IPS DF 6.9 (cell line): ENCODE measurements around the gene CYB5D1.
A peak's percentile ranks its signal among the peaks of the same experiment; 100 is the strongest.

Experiments
- DNase-seq: peaks from one replicate; pipeline ENCODE4 v3.0.0-alpha.2; 2013; ENCODE audit warnings: low read depth, low spot score
- H3K27ac ChIP-seq: one replicate; pipeline ENCODE4 v1.5.1; 2013; ENCODE audit warnings: low read length, control low read depth
- H3K27me3 ChIP-seq: 2 replicates; pipeline ENCODE4 v1.6.1; 2013; ENCODE audit warnings: mild to moderate bottlenecking, low read length; ENCODE audit not compliant: control insufficient read depth, insufficient read depth
- H3K36me3 ChIP-seq: 2 replicates; pipeline ENCODE4 v1.6.1; 2013; ENCODE audit warnings: low read length; ENCODE audit not compliant: control insufficient read depth, insufficient read depth
- H3K4me1 ChIP-seq: 2 replicates; pipeline ENCODE4 v1.6.1; 2013; ENCODE audit warnings: low read length; ENCODE audit not compliant: control insufficient read depth, insufficient read depth
- H3K4me3 ChIP-seq: 2 replicates; pipeline ENCODE4 v1.5.1; 2013; ENCODE audit warnings: mild to moderate bottlenecking, low read length
- H3K9me3 ChIP-seq: 2 replicates; pipeline ENCODE4 v1.6.1; 2013; ENCODE audit warnings: low read length, inconsistent platforms; ENCODE audit not compliant: control insufficient read depth, insufficient read depth
- WGBS: extraction: QIAGEN DNeasy Blood & Tissue Kit; methylation state at CpG from one replicate; pipeline ENCODE4 v1.1.7; 2013; ENCODE audit warnings: mixed read lengths, missing lambda C conversion rate; ENCODE audit not compliant: insufficient read length, insufficient coverage; 5-methylcytosine and 5-hydroxymethylcytosine counted together

The CYB5D1 gene

DNA sequence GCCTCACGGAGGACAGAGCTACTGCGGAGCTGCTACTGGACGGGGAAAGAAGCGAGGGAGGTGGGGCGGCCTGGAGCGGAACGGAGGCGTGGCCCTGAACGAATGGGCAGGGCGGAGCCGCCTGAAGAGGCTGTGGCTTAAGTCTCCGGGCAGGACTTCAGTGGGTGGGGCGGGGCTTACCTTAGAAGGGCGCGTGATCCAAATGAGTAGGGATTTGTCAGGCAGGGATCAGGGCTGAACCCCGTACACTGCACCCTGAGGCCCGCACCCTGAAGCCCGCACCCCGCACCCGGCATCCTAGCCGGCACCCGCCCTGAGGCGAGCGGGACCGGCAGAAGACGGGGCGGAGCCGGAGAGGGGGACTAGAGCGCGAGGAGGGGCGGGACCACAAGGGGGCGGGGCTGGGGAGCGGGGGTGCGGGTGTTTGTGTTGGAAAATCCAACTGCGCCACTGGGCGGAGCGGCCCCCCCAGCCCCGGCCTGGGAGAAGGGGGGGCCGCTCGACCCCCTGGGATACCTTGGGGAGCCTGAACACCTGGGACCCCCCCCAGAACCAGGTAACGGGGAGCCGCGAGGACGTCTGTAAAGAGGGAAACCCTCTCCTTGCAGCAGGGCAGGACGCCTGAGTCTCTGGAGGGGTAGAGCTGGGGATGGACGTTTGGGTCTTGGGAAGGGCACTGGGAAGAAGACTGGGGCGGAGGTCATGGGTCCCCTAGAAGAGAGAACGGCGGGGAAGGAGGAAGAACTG lies 23.8 kb upstream of the CYB5D1 start, which contains the start of gene KDM6B:
Gene KDM6B, plus strand, starts transcription at position 423 of the 747 bp plus-strand sequence. CDS start 11,338 bp downstream, outside the sequence.
- H3K9me3 ChIP-seq = no peaks in the 10 kb centered on the region
- H3K27me3 ChIP-seq = peaks cover 6% of the 10 kb centered on the region; the same call in 1 of the 2 replicates
- H3K27ac ChIP-seq = no peak within 1 kb of the TSS
- H3K4me1 ChIP-seq = peaks cover 3% of the 10 kb centered on the region; the same call in 1 of the 2 replicates
- DNase-seq = no peak
- WGBS = no CpG with 5 or more reads among the region's 49 CpGs
- no peaks in the 10 kb centered on the region for H3K36me3 ChIP-seq
- peak within 1 kb of the TSS; percentile 64; the same call in 1 of the 2 replicates for H3K4me3 ChIP-seq

DNA sequence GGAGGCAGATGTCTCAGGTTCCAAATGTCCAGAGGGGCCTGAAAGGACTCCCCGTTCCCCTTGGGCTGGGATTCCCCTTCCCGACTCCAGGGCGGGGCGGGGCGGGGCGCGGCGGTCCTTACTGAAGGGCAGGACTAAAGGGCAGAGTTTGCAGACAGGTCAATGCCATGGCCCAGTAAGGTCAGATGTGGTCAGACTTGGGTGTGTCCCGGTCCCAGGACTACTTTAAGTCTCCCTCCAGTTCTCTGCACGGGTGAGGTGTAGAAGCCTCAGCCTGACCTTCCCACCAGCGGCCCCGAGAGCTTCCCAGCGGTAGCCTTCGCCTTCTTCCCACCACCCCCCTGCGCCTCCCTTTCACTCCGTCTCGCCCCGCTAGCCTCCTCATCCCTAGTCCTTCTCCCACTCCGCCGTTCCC lies 23.3 kb upstream of the CYB5D1 start:
- WGBS = no CpG with 5 or more reads among the region's 20 CpGs
- Histone ChIP-seq H3K36me3 (no peaks in the 10 kb centered on the region), H3K4me3 (peak overlapping the region; percentile 64; the same call in 1 of the 2 replicates), H3K9me3 (no peaks in the 10 kb centered on the region), H3K27me3 (peaks cover 10% of the 10 kb centered on the region; the same call in 1 of the 2 replicates), H3K27ac (no peak overlapping the region), H3K4me1 (peaks cover 3% of the 10 kb centered on the region; the same call in 1 of the 2 replicates)
- DNase-seq = no peak

DNA sequence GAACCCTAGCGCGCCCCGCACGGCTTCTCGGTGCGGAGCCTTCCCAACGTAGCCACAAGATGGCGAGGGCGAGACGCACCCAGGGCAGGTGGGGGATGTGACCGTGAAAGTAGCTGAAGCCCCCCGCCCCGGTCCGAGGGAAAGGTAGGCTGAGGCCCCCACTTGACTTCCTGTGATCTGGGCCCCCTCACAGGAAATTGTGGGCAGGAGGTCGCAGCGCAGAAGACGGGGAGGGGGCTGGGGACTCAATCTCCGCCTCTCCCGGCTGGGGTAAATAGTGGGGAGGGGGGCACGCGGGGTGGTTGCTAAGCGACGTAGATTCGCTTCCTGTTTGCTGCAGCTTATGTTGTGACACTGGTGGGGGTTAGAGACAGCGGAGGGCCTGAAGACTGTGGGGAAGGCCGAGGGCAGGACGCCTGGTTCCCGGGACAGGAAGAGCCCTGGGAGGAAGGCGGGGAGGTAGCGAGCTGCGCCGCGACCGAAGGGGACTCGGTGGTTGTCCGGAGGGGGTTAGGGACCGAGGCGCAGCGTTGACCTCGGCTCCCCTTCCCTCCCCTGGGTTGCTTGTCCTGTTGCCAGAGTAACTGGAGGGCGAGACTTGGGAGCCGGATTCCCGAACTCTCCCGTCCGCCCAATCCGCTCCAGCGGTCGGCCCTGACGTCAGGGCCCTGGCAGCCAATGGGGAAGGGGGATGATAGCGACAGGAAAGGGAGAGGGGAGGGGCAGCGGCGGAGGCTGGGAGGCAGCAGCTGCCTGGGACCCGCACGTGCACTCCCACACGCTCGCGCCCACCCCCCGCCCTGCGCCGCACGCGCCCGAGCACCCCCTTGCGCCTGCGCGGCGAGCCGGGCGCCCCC lies 22.6 kb upstream of the CYB5D1 start:
- H3K27ac ChIP-seq = no peak overlapping the region
- H3K4me3 ChIP-seq = peak overlapping the region; percentile 64; the same call in 1 of the 2 replicates
- peaks cover 3% of the 10 kb centered on the region; the same call in 1 of the 2 replicates for H3K4me1 ChIP-seq
- no peaks in the 10 kb centered on the region for H3K9me3 ChIP-seq
- no peak for DNase-seq
- peaks cover 16% of the 10 kb centered on the region; the same call in 1 of the 2 replicates for H3K27me3 ChIP-seq
- no CpG with 5 or more reads among the region's 69 CpGs for WGBS
- H3K36me3 ChIP-seq = no peaks in the 10 kb centered on the region

DNA sequence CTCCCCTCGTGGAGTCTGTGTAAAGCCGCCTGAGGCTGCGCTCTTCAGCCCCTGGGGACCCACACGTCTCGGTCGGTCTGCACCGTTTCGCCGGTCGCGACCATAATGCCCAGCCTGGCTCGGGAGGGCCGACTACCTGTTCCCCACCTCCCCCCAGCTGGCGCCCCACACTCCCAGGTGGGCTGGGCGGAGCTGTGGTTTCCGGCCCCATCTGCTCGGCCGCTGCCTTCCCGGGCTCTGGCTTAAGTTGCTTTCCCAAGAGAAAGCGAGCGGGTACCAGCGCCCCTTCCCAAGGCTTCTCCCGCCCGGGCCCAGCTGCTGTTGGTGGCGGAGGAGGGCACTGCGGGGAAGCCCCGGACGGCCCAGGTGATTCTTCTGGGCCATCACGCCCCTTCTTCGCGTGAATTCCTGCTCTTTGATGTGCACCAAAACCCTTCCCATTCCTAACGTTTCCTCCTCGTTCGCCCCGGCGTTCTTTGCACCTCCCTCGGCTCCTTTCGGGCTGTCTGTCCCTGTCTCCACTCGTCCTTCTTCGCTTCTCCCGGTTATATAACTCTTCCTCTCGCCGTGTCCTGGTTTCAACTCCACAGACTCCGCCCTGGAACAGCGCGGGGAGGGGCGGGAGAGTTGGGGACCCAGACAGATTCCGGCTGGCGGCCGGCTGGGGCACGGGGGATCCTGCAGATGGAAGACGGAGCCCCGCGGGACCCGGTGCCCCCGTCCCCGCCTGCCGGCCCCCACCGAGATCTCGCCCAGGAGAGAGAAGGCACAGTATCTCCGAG lies 21.8 kb upstream of the CYB5D1 start:
- Histone ChIP-seq H3K9me3 (no peaks in the 10 kb centered on the region), H3K27ac (no peak overlapping the region), H3K4me3 (peak overlapping the region; percentile 64; the same call in 1 of the 2 replicates), H3K36me3 (no peaks in the 10 kb centered on the region), H3K4me1 (peaks cover 3% of the 10 kb centered on the region; the same call in 1 of the 2 replicates), H3K27me3 (peaks cover 25% of the 10 kb centered on the region; the same call in 1 of the 2 replicates)
- DNase-seq = no peak
- no CpG with 5 or more reads among the region's 61 CpGs for WGBS

DNA sequence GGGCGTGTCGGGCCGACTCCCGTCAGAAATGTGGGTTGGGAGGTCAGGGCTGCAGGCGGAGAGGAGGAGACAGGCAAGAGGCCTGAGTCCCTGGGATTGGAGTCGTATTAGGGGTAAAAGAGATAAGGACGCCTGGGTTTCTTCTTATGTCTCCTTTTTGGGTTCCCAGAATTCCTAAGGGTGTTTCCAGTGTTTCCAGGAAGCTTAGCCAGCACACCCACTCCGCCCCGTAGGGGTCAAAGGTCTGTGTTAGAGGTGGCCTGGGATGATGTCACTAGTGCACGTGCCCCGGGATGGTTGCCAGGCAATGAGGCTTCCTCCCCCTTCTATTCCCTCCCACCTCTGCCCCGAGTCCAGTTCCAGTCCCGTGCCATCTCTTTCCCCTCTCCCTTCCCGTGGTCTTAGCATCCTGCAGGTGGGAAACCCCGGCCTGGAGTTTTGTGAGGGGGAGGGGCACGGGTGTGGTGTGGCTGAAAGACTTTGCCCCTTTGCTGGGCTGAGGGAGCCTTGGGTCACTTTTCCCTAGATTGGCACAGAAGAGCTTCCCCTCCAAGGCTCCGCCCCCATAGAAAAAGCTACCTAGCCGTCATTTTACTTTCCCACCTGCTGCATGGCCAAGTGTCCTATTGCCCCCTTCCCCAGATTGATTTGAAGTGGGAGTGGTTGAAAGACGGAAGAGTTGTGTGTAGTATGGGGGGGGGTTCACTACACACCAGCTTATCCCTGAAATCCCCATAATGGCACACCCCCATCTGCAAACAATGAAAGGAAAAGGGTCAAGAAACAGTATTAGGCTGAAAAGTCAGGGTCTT lies 21.0 kb upstream of the CYB5D1 start:
- peaks cover 29% of the 10 kb centered on the region for H3K27me3 ChIP-seq
- peaks cover 3% of the 10 kb centered on the region; the same call in 1 of the 2 replicates for H3K4me1 ChIP-seq
- peak; percentile 96 for DNase-seq
- H3K4me3 ChIP-seq = peak overlapping the region; percentile 64; the same call in 1 of the 2 replicates
- no peak overlapping the region for H3K27ac ChIP-seq
- H3K36me3 ChIP-seq = no peaks in the 10 kb centered on the region
- WGBS = no CpG with 5 or more reads among the region's 19 CpGs
- H3K9me3 ChIP-seq = no peaks in the 10 kb centered on the region

DNA sequence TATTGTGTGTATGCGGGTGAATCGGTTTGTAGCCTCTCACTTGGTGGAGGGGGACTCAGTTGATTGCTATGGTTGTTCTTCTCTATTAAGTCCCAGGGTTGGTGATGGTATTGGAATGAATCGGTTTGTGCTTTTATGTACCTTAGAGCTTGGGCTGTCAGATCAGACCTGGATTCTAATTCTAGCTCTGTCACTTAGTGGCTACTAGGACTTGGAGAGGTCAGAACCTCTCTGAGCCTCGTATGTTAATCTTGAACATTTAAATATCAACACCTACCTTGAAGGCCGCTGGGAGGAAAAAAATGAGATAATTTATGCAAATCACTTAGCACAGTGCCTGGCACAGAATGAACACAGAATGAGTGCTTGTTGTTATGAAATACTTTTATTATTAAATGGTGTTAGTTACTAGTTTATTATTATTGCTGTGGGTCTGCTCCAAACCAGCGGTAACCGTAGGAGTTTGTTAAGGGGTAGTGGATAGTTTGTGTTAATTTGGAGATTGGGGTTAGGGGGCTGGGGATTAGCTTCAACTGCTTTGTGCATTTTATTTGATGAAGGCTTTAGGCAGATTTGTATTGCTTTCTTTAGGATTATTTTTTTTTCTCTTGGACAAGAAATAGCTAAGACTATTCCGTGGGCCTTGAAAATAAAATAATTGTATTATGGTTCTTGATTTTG lies 20.3 kb upstream of the CYB5D1 start:
- Histone ChIP-seq H3K4me3 (no peak overlapping the region), H3K27ac (no peak overlapping the region), H3K9me3 (no peaks in the 10 kb centered on the region), H3K4me1 (peaks cover 3% of the 10 kb centered on the region; the same call in 1 of the 2 replicates), H3K27me3 (peaks cover 29% of the 10 kb centered on the region), H3K36me3 (no peaks in the 10 kb centered on the region)
- no CpG with 5 or more reads among the region's 8 CpGs for WGBS
- no peak for DNase-seq

DNA sequence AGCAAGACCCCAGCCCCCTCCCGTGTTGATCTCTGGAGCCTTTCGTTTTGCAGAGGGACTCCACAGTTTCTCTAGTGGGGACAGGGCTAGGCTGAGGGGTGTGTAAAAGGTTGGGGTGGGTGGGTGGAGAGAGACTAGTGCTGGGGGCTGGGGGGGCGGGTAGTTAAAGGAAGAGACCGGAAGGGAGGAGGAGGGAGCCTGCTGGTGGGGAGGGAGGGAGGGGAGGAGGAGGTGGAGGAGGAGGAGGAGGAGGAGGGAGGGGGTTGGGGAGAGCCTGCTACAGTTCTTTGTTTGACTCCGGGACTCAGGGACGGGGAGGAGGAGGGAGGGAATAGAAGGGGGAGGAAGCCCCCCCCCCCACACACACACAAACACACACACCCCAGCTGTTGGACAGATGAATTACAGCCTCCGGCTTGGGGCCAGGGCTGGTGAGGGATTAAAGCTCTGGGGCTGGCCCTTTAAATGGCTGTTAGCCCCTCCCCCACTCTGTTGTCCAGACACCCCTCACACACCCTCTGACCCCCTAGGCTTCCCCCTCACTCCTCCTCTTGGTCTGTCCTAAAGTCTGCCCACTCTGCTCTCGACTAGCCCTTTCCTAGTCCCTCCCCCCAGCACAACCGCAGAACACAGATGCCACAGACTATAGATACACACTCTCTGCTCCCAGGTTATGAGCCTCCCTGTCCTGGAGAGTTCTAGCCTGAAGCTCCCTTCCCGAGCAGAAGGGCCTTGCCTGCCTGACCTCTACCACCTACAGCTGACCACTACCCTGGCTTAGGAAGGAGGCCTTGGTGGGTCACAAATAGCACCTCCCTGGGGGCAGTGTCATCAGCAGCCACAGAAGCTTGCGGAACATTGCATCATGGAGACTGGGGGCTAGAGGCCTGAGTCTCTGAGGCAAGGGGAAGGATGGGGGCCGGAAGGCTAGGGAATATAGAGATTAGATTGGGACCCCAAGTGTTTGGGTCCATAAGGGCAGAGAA lies 19.4 kb upstream of the CYB5D1 start:
- no peak for DNase-seq

DNA sequence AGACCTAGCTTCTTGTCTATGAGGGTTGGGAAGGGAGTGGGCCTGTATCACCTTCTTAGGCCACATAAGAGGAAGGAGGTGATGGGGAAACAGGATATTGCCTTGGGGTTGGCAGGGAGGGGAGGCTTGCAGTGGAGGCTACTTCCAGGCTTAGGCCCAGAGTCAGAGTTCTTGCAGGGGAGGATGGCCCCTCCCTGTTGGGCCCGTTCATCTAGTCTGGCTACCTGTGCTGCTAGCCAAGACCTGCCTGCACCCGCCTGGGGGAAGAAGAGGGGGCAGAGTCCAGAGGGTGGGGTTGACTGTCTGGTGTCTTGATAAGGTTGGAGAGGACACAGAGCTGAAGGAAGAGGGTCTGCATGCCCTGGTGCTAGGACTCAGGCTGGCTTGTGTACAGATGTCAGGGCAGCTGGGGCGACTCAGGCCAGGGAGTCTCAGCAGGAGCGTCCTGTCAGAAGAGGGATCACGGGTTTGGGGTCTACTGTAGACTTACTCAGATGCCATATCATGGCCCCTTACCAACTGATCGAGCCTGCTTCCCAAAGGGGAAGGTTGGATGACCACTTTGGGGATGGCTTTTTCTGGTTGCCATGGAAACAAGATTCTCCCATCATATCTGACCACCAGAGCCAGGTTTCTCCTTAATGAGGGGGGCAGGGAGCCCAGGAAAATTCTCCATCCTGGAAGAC lies 18.5 kb upstream of the CYB5D1 start:
- no peaks in the 10 kb centered on the region for H3K36me3 ChIP-seq
- H3K27me3 ChIP-seq = peaks cover 25% of the 10 kb centered on the region
- no peak overlapping the region for H3K27ac ChIP-seq
- no peak for DNase-seq
- no peaks in the 10 kb centered on the region for H3K9me3 ChIP-seq
- no peak overlapping the region for H3K4me3 ChIP-seq
- no peaks in the 10 kb centered on the region; the same call in 1 of the 2 replicates for H3K4me1 ChIP-seq
- no CpG with 5 or more reads among the region's 6 CpGs for WGBS

More for the DNA sequence above, 19.4 kb upstream of the CYB5D1 start:
- Histone ChIP-seq H3K4me3 (no peak overlapping the region), H3K27ac (no peak overlapping the region), H3K27me3 (peaks cover 25% of the 10 kb centered on the region), H3K36me3 (no peaks in the 10 kb centered on the region), H3K4me1 (peaks cover 2% of the 10 kb centered on the region; the same call in 1 of the 2 replicates), H3K9me3 (no peaks in the 10 kb centered on the region)
- WGBS = no CpG with 5 or more reads among the region's 12 CpGs
